NOMO-1 treated with DMSO at 0.1 percent for 48 hours (cell line): ENCODE results near the gene PLXNA4.

Source experiments
- DNase-seq: peaks from one replicate; lab custom pipeline; 2025; ENCODE audit not compliant: unreplicated experiment; lab: John Stamatoyannopoulos, UW

Gene PLXNA4

GRCh38 chr7:132220060-132220459 is 356.2 kb downstream of the PLXNA4 start:
- DNase-seq: no peak

GRCh38 chr7:132218876-132219275 is 357.4 kb downstream of the PLXNA4 start:
- no peak for DNase-seq

- DNase-seq: no peak
Measured at GRCh38 chr7:132216847-132217525, 359.3 kb downstream of the PLXNA4 start.

- DNase-seq: no peak
Measured at GRCh38 chr7:132214452-132214851, 361.8 kb downstream of the PLXNA4 start.

GRCh38 chr7:132213583-132213982 is 362.7 kb downstream of the PLXNA4 start:
- DNase-seq: no peak

GRCh38 chr7:132211971-132212370 is 364.3 kb downstream of the PLXNA4 start:
- no peak for DNase-seq

GRCh38 chr7:132210821-132211220 is 365.4 kb downstream of the PLXNA4 start:
- no peak for DNase-seq

GRCh38 chr7:132207782-132208181 is 368.5 kb downstream of the PLXNA4 start:
- no peak for DNase-seq

- DNase-seq: no peak
Measured at GRCh38 chr7:132207211-132207610, 369.1 kb downstream of the PLXNA4 start.

GRCh38 chr7:132206594-132206993 is 369.7 kb downstream of the PLXNA4 start:
- no peak for DNase-seq

- no peak for DNase-seq
Measured at GRCh38 chr7:132205509-132205908, 370.8 kb downstream of the PLXNA4 start.

GRCh38 chr7:132203021-132203420 is 373.2 kb downstream of the PLXNA4 start:
- DNase-seq: no peak

GRCh38 chr7:132202541-132202940 is 373.7 kb downstream of the PLXNA4 start:
- DNase-seq: no peak

- no peak for DNase-seq
Measured at GRCh38 chr7:132200141-132200540, 376.1 kb downstream of the PLXNA4 start.

GRCh38 chr7:132199626-132200025 is 376.6 kb downstream of the PLXNA4 start:
- no peak for DNase-seq

GRCh38 chr7:132197772-132198171 is 378.5 kb downstream of the PLXNA4 start:
- no peak for DNase-seq

GRCh38 chr7:132193898-132194297 is 382.4 kb downstream of the PLXNA4 start:
- DNase-seq: no peak

- DNase-seq: no peak
Measured at GRCh38 chr7:132192809-132193208, 383.5 kb downstream of the PLXNA4 start.

- DNase-seq: no peak
Measured at GRCh38 chr7:132191418-132191817, 384.9 kb downstream of the PLXNA4 start.

GRCh38 chr7:132190683-132191082 is 385.6 kb downstream of the PLXNA4 start:
- no peak for DNase-seq

GRCh38 chr7:132189881-132190280 is 386.4 kb downstream of the PLXNA4 start:
- DNase-seq: no peak

GRCh38 chr7:132187869-132188789 is 388.1 kb downstream of the PLXNA4 start:
- no peak for DNase-seq
